ENCODE results near the gene ITM2C.

- TF ChIP-seq CTCF (IDR thresholded peaks at IDR 0.05; ENCODE audit: insufficient read depth, low read length) (no peak), POLR2AphosphoS5 (IDR thresholded peaks at IDR 0.05; ENCODE audit: low read depth) (peak; percentile 57; the same call in 1 of the 2 replicates), REST (IDR thresholded peaks at IDR 0.05; ENCODE audit: insufficient replicate concordance, low read depth) (no peak)
Measured at GRCh38 chr2:230821991-230822520, 42.7 kb upstream of the ITM2C start.
